ENCODE measurements around the gene CPSF4L.

- TF ChIP-seq CTCF (conservative IDR thresholded peaks at IDR 0.05; ENCODE audit: low read length) = no peak
- no peak for TF ChIP-seq EZH2phosphoT487 (IDR thresholded peaks at IDR 0.05; ENCODE audit: borderline replicate concordance, low read depth, low read length)
Observed at GRCh38 chr17:73267648-73268537, 6.2 kb upstream of the CPSF4L start.

Data from OCI-LY7 (cell line).